Astrocyte of the spinal cord (primary cell): Measurements from ENCODE around the gene DNER.

ENCODE experiments used
- DNase-seq: peaks from one replicate; pipeline ENCODE4 v3.0.0; 2011; ENCODE audit warnings: low read depth, low spot score
- H3K4me3 ChIP-seq: 2 replicates; pipeline ENCODE4 v1.5.1; 2011; ENCODE audit warnings: low read depth, mild to moderate bottlenecking, low read length, moderate library complexity
- in situ Hi-C: cut with HindIII; loops from 2 replicates; pipeline ENCODE4 v1.10.0; 2017; ENCODE audit warnings: low sequenced_read_pairs
- TF ChIP-seq, protein P1 (sequence below): IDR thresholded peaks from 2 replicates; pipeline ENCODE4 v1.5.1; 2012; ENCODE audit warnings: low read depth, mild to moderate bottlenecking, low read length, inconsistent platforms

Gene DNER

DNA sequence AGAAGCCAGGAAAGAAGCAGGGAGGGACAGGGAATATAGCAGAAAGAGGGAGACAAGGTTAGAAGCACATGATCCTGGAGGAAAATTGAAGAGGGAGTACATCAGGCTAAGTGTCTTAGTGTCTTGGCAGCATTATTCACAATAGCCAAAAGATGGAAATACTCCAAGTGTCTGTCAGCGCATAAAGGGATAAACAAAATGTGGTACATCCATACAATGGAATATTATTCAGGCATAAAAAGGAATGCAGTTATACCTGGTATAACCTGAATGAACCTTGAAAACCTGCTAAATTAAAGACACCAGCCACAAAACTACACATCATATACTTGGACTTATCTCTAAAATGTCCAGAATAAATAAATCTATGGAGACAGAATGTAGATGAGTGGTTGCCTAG lies 224.2 kb downstream of the DNER start:
- TF ChIP-seq, protein P1, sequence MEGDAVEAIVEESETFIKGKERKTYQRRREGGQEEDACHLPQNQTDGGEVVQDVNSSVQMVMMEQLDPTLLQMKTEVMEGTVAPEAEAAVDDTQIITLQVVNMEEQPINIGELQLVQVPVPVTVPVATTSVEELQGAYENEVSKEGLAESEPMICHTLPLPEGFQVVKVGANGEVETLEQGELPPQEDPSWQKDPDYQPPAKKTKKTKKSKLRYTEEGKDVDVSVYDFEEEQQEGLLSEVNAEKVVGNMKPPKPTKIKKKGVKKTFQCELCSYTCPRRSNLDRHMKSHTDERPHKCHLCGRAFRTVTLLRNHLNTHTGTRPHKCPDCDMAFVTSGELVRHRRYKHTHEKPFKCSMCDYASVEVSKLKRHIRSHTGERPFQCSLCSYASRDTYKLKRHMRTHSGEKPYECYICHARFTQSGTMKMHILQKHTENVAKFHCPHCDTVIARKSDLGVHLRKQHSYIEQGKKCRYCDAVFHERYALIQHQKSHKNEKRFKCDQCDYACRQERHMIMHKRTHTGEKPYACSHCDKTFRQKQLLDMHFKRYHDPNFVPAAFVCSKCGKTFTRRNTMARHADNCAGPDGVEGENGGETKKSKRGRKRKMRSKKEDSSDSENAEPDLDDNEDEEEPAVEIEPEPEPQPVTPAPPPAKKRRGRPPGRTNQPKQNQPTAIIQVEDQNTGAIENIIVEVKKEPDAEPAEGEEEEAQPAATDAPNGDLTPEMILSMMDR = no peak
- in situ Hi-C loops = no loop called here
- no peak overlapping the region for H3K4me3 ChIP-seq
- DNase-seq = no peak

DNA sequence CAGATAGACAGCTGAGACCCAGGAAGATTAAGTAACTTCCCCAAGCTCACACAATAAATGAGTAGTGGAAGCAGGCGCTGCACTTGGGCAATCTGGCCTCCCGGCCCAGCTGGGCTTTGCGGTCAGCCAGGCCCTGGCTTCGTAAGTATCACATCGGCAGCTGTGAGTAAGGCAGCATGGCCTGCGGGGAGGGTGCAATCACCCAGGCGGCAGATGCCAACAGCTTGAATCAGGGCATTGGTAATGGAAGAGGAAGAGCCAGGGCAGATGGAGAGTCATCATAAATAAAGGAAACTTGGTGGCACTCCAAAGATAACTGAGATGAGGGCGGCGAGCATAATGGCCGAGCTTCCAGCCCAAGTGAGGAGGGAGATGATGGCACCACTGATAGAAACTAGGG lies 225.3 kb downstream of the DNER start:
- in situ Hi-C loops = no loop called here
- peak; percentile 95 for DNase-seq
- TF ChIP-seq, protein P1 = no peak
- H3K4me3 ChIP-seq = no peak overlapping the region

DNA sequence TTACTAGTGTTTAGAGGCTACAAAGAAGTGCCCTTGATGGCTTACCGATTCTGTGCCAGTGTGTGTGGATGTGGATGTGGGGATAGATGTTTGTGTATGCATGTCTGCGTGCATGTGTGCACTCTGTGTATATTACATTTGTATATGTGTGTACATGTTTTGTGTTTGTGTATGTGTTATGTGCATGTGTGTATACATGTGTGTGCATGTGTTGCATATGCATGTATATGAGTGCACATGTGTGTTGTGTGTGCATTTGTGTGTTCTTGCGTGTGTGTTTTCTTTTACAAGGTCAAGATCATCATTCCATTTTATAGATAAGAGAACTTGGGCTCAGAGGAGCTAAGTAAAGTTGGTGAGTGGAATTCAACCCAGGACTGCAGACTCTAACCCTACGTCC lies 226.1 kb downstream of the DNER start:
- TF ChIP-seq, protein P1 = no peak
- no peak overlapping the region for H3K4me3 ChIP-seq
- in situ Hi-C loops = no loop called here

DNA sequence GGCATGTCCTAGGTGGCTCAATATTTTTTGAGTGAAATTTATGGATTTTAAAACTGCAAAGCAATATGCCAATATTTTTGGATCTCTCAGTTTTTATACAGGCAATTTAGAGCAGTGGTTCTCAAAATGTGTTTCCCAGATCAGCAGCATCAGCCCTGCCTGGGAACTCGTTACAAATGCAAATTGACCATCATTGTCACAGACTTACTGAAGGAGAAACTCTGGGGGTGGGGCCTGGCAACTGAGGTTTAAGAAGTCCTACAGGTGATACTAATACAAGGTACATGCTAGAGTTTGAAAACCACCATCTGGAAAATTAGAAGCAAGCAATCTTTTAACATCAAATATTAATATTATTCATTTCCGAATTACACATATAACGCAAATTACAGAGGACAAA lies 227.7 kb downstream of the DNER start:
- H3K4me3 ChIP-seq = no peak overlapping the region
- in situ Hi-C loops = no loop called here
- no peak for DNase-seq
- TF ChIP-seq, protein P1 = no peak

More for the DNA sequence above, 226.1 kb downstream of the DNER start:
- DNase-seq = no peak

DNA sequence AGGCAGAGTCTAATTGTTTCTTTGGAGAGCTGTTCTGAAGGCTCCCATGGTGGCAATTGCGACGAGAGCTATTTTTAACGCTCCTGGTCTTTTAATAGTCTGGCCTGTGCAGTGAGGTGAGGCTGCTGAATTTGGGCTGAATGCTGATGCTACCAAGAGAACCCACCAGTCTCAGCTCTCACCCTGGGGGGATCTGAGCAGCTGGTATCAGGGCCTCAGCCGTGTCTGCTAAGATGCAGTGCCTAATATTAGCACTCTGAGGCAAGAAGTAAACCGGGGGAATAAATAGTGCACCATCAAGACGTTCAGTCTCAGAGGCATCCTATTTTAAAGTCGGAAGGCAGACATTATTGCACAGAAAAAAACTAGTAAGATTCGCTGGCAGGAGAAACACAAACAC lies 228.5 kb downstream of the DNER start:
- in situ Hi-C loops = no loop called here
- TF ChIP-seq, protein P1 = no peak
- H3K4me3 ChIP-seq = no peak overlapping the region
- no peak for DNase-seq

DNA sequence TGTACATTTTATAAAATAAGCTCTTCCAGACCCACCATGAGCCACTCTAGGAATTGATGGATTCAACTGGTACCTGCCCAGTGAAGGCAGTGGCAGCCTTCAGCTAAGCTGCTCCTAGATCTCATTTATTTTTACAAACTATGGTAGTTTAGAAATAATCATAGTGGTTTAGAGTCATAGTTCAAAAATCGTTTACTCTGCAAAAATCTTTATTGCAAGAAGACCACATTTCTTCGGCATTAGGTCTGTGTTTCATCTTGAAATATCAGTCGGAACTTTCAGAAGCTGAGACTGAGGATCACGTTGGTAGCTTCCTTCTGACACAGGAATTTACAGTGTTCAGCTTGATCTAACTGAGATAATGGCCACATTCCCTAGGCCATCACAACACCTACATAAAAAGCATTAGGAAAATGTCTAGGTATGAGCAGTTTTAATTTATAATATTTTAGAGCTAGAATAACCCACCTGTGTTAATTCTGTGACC lies 237.0 kb downstream of the DNER start:
- TF ChIP-seq, protein P1 = no peak
- no peak overlapping the region for H3K4me3 ChIP-seq
- DNase-seq = no peak
- in situ Hi-C loops = no loop called here

DNA sequence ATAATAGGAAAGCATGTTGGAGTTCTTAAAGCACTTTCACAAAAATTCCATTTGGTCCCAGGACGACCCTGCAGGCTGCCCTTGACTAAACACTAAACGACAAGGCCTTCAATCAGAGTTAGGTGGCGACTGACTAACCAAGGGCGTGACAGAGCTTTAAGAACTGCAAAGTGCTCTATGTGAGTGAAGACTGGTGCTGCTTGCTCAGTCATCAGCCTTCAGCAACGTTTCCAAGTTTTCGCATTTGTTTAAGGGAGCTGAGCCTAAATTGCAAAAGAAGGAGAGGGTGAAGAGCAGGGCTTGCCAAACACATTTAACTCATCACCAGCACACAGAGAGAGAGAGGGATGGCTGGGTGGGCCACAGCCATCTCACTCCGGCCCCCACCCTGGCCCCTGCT lies 238.6 kb downstream of the DNER start:
- H3K4me3 ChIP-seq = no peak overlapping the region
- no peak for DNase-seq
- in situ Hi-C loops = no loop called here
- TF ChIP-seq, protein P1 = no peak
